Measurements from ENCODE around the gene PYDC1. TPM values are rescaled to one million over a fixed set of nuclear protein-coding genes. Genes with fewer than 3 reads are reported as not detected.
"Not testable (repeated sequence)": the region's sequence is repeated elsewhere in the genome, so short reads cannot be mapped to it uniquely, and the experiment has no call there.

Gene PYDC1
- total RNA-seq, 1 experiment from 2014 or later: not detected

GRCh38 chr16:31248344-31248743, 31.4 kb upstream of the PYDC1 start:
- POLR2A ChIA-PET: no interaction called here
- Histone ChIP-seq H3K4me1 (no peaks in the 10 kb centered on the region), H3K27me3 (replicated peaks; ENCODE audit: control insufficient read depth, insufficient read depth, low read length) (no peaks in the 10 kb centered on the region), H3K9me3 (no peaks in the 10 kb centered on the region), H3K36me3 (ENCODE audit: control insufficient read depth, insufficient read depth, low read length) (no peaks in the 10 kb centered on the region), H3K4me3 (ENCODE audit: low read depth, low read length) (no peak overlapping the region)
- intact Hi-C loops (cut with micrococcal nuclease; ENCODE audit: unreplicated experiment): no loop called here
- TF ChIP-seq, protein P1, sequence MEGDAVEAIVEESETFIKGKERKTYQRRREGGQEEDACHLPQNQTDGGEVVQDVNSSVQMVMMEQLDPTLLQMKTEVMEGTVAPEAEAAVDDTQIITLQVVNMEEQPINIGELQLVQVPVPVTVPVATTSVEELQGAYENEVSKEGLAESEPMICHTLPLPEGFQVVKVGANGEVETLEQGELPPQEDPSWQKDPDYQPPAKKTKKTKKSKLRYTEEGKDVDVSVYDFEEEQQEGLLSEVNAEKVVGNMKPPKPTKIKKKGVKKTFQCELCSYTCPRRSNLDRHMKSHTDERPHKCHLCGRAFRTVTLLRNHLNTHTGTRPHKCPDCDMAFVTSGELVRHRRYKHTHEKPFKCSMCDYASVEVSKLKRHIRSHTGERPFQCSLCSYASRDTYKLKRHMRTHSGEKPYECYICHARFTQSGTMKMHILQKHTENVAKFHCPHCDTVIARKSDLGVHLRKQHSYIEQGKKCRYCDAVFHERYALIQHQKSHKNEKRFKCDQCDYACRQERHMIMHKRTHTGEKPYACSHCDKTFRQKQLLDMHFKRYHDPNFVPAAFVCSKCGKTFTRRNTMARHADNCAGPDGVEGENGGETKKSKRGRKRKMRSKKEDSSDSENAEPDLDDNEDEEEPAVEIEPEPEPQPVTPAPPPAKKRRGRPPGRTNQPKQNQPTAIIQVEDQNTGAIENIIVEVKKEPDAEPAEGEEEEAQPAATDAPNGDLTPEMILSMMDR (IDR thresholded peaks at IDR 0.05; ENCODE audit: insufficient read depth in 1 of 2, low read depth in 1 of 2, low read length in 1 of 2, severe bottlenecking in 1 of 2, unreplicated experiment in 1 of 2): no peak
- BruUV-seq (replicated peaks): no TSS peak
- Mint-ChIP-seq H3K4me1 (ENCODE audit: low read depth, unreplicated experiment) (peaks cover 7% of the 10 kb centered on the region), H3K4me3 (ENCODE audit: unreplicated experiment) (no peak overlapping the region), H3K27me3 (ENCODE audit: insufficient read depth, unreplicated experiment) (no peaks in the 10 kb centered on the region), H3K9me3 (ENCODE audit: unreplicated experiment) (no peaks in the 10 kb centered on the region), H3K27ac (ENCODE audit: unreplicated experiment) (no peak overlapping the region), H3K36me3 (ENCODE audit: insufficient read depth, unreplicated experiment) (no peaks in the 10 kb centered on the region)
- no peak for DNase-seq
- CTCF ChIA-PET: no interaction called here

DNA sequence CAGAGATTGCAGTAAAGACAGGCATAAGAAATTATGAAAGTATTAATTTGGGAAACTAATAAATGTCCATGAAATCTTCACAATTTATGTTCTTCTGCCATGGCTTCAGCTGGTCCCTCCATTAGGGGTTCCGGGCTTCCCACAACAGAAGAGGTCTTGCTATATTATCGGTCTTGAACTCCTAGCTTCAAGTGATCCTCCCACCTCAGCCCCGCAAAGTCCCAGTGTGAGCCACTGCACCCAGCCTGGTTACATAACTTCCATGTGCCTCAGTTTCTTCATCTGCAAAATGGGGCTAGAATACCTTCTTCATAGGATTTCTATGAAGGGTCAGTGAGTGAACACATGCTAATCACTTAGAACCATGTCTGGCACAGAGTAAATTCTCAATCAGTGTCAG, 29.4 kb upstream of the PYDC1 start:
- BruUV-seq (replicated peaks): no TSS peak
- POLR2A ChIA-PET: no interaction called here
- intact Hi-C loops (cut with micrococcal nuclease; ENCODE audit: unreplicated experiment): no loop called here
- Mint-ChIP-seq H3K27ac (ENCODE audit: unreplicated experiment) (no peak overlapping the region), H3K36me3 (ENCODE audit: insufficient read depth, unreplicated experiment) (no peaks in the 10 kb centered on the region), H3K4me1 (ENCODE audit: low read depth, unreplicated experiment) (no peaks in the 10 kb centered on the region), H3K27me3 (ENCODE audit: insufficient read depth, unreplicated experiment) (no peaks in the 10 kb centered on the region), H3K4me3 (ENCODE audit: unreplicated experiment) (no peak overlapping the region), H3K9me3 (ENCODE audit: unreplicated experiment) (no peaks in the 10 kb centered on the region)
- TF ChIP-seq, protein P1 (IDR thresholded peaks at IDR 0.05; ENCODE audit: insufficient read depth in 1 of 2, low read depth in 1 of 2, low read length in 1 of 2, severe bottlenecking in 1 of 2, unreplicated experiment in 1 of 2): no peak
- CTCF ChIA-PET: no interaction called here
- DNase-seq: no peak
- H3K27me3 ChIP-seq (replicated peaks; ENCODE audit: control insufficient read depth, insufficient read depth, low read length): no peaks in the 10 kb centered on the region
- H3K4me3 ChIP-seq (ENCODE audit: low read depth, low read length): no peak overlapping the region
- H3K4me1 ChIP-seq: no peaks in the 10 kb centered on the region
- H3K36me3 ChIP-seq (ENCODE audit: control insufficient read depth, insufficient read depth, low read length): no peaks in the 10 kb centered on the region
- no peaks in the 10 kb centered on the region for H3K9me3 ChIP-seq

DNA sequence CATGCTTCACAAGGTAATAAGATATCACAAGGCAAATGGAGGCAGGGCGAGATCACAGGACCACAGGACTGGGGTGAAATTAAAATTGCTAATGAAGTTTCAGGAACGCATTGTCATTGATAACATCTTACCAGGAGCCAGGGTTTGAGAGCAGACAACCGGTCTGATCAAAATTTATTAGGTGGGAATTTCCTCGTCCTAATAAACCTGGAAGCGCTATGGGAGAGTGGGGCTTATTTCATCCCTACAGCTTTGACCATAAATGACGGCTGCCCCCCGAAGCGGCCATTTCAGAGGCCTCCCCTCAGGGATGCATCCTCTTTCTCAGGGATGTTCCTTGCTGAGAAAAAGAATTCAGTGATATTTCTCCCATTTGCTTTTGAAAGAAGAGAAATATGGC, 28.7 kb upstream of the PYDC1 start:
- BruUV-seq (replicated peaks); POLR2A ChIA-PET; H3K27me3 Mint-ChIP-seq (ENCODE audit: insufficient read depth, unreplicated experiment); H3K27me3 ChIP-seq (replicated peaks; ENCODE audit: control insufficient read depth, insufficient read depth, low read length); H3K4me3 ChIP-seq (ENCODE audit: low read depth, low read length); H3K4me1 ChIP-seq; H3K36me3 ChIP-seq (ENCODE audit: control insufficient read depth, insufficient read depth, low read length); DNase-seq; H3K9me3 Mint-ChIP-seq (ENCODE audit: unreplicated experiment); H3K36me3 Mint-ChIP-seq (ENCODE audit: insufficient read depth, unreplicated experiment); intact Hi-C loops (cut with micrococcal nuclease; ENCODE audit: unreplicated experiment); H3K4me1 Mint-ChIP-seq (ENCODE audit: low read depth, unreplicated experiment); CTCF ChIA-PET; H3K4me3 Mint-ChIP-seq (ENCODE audit: unreplicated experiment); H3K27ac Mint-ChIP-seq (ENCODE audit: unreplicated experiment); H3K9me3 ChIP-seq: not testable (repeated sequence)

All from Caco-2 (cell line).